GM21737 (cell line): ENCODE measurements around the gene RNASE7.
"Not testable (repeated sequence)": the region's sequence is repeated elsewhere in the genome, so short reads cannot be mapped to it uniquely, and the experiment has no call there.

Experiments used
- ATAC-seq: cut with Tn5 transposase; IDR thresholded peaks from one replicate; pipeline ENCODE4 v1.9.1; 2021; ENCODE audit warnings: mild to moderate bottlenecking, moderate library complexity; ENCODE audit not compliant: unreplicated experiment

The RNASE7 gene

DNA sequence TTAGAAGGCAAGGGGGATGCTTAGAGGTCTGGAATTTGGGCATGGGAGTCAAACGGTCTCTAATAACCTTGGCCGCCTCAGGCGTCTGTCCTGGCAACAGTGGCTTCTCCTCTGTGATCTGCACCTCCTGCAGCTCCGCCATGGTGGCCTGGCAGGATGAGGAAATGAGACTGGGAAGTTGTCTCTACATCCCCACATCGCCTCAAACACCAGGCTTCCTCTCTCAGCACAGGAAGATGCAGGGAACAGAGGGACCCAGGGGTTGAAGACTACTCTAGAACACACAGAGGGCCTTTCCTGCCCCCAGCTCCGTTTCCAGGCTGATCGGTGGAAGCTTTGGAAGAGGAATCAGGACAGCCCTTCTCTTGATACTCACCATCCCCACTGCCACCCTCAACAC, 19.0 kb upstream of the RNASE7 start:
- no peak for ATAC-seq

DNA sequence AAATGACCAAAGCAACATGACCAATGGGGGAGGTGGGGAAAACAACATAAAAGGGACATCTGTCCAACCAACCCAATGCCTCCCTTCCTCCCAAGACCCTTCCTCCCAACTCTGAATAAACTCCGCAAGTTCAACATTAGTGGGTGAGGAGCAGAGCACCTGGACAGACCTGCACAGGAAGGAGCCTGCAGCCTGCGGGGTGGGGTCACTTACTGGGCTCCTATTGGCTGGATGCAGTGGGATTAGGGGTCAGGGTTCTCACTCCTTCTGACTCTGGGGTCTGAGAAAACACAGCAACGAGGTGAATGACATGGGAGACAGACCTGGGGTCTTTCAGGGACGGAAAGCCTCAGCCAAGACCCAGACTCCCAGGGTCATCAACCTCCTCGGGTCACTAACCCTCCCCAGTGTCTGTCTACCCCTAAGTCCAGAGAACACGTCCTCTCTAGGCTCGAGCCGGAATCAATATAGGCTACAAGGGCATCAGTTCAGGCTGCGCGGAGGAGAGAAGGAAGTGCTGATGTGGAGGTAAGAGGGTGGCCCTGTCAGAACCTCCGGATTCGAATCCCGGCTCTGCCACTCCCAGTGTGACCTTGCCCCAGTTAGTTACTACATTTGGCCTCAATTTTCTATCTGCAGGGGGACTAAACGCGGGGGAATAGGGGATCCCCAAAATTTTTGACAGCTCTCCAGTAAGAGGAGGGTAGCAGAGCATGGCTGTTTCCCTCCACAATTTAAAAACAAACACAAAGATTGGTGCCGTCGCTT, 18.2 kb upstream of the RNASE7 start:
- no peak for ATAC-seq

DNA sequence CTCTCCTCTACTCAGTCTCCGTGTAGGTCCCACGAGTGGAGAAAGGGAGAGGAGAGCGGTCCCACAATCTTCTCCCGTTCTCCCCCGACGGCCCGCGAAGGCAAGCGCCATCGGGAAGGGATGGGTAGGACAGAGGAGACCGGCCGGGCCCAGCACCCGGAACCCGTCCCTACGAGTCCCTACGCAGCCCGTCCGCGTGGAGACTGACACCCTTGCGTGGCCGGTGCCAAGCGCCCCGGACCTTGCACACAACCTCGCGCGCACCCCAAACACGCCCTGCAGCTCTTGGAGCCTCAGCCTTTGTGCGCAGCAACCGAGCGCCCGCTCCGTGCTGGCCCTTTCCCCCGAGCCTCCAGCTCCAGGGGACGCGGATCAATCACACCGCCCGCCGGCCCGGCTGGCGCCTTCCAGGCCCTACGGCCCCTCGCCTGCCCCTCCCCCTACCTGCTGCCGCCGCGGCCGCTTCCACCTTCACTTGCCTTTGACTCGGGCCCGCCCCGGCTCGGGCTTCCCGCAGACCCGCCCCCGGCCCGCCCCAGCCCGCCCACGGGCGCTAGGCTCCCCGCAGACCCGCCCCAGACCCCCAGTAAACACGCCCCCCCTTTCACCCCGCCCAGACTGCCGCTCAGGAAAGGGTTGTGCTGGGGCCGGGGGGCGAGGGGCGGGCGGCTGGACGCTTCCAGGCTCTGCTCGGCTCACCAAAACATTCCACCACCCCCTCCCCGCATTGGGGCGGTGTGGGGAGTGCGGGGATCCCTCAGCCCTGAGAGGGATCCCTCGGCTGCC, 17.4 kb upstream of the RNASE7 start, which contains the start of gene NDRG2:
NDRG2 (minus strand) TSS at position 477 of the 786 bp plus-strand sequence. CDS start 1,746 bp downstream, outside the sequence.
- no peak for ATAC-seq

DNA sequence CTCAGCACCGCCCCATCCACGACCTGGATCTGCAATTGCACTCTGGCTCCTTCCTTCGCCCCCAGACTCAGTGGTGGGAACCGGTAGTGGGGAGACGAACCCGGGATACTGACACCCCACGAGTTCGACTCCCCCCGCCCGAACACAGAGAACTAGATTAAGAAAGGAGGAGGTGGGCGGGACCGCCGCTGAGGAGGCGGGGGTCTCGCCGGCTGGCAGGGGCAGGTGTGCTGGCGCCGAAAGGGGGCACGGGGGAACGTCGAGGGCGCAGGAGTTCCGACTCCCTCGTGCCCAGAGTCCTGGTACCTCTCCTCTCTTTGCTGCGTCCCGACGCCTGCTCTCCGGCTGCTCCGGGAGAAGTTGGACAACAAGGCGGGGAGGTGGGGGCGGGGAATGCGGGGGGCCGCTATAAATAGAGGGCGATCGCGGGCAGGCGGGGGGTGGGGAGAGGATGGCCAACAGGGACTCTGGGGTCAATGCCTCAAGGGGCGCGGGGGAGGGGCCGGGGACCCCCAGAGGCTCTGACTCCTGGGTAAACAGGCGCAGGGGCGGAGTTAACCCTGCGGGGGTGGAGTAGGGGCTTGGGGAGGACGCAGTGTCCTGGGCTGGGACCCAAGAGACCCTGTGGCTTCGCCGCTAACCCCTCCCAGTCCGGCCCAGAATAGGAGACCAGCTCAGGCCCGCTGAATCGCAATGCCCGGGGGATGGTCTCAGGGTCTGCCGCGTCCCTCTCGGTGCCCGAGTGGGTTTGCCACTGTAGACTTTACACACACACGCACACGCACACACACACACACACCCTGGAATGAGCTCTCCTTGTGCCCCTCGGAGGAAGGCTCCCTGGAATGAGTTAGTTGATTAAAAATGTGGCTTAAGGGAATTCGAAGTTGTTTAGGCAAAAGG, 16.5 kb upstream of the RNASE7 start:
- no peak for ATAC-seq

DNA sequence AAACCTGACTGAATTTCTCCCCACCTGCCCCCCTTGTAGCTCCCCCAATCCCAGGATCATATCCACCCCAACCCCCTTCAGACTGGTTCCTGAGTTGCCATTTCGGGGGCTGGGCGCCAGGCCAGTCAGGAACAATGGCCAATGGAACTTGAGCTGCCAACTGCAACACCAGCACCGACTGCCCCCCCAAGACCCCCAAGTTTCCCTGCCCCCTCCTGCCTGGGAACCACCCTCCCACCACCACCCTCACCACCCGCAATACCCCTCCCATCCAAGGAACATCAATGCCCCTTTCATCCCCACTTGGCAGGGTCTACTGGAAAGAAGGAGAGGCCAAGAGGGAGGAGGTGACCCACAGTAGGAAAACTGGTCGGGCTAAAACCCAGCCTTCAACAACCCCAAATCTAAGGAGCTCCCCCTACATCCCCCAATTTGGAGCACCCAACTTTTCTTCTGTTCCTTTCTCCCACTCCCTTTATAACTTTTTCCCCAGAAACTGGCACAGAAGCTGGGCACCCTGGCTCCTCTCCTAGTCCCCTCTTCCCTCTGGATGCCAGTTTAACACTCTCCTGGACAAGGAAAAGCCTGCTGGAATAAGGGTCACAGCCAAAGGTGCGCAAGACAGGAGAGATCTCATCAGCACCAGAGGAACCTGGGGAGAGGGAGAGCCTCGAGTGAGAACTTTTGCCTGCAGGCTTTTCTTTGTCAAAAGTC, 15.7 kb upstream of the RNASE7 start:
- no peak for ATAC-seq

DNA sequence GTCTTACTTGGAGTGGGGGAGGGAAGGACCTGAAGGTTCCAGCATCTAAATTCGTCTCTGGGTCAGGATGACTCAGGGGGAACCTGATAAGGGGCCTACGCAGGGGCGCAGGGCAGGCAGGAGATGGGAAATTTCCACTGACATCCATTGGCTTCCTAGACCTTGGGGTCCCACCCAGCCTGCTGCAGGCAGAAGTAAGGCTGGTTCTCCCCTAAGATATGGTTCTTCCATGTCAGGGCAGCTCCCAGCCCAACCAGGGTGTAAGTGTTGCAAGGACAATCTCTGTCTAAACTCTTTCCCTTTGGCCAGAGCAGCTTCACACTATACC, 15.2 kb upstream of the RNASE7 start:
- ATAC-seq, result no peak

DNA sequence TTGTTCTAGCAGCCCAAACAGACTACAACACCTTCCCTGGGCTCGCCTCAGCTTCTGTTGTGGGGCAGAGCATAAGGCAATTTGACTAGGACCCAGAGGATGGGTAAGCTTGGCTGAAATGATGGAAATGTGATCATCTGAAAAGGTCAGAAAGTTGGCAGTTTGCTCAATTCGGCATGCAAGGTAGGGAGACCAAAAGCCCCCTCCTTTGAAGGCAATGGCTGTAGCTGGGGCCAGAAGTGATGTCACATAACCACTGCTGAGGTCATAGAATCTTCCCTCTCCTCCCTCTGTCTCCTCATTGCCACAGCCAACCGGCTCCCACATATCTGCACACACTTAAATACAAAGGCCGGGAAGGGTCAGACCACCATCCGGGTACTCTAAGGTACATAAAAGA, 12.2 kb upstream of the RNASE7 start, which contains the start of gene TPPP2:
TPPP2 (plus strand) TSS at position 301 of the 400 bp plus-strand sequence. CDS start 365 bp downstream, outside the sequence.
- ATAC-seq, result no peak

DNA sequence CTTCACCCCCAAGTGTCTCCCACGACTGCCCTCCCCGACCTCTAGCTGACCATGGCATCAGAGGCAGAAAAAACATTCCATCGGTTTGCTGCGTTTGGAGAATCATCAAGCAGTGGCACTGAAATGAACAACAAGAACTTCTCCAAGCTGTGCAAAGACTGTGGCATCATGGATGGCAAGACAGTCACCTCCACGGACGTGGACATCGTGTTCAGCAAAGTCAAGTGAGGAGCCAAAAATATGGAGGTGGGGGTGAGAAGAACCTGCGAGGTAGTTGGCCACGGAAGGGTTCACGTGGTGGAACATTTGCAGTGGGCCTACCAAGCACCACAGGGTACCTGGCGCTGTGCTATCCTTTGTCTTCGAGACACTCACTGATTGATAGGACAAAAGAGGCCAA, 11.6 kb upstream of the RNASE7 start:
- ATAC-seq, result no peak

DNA sequence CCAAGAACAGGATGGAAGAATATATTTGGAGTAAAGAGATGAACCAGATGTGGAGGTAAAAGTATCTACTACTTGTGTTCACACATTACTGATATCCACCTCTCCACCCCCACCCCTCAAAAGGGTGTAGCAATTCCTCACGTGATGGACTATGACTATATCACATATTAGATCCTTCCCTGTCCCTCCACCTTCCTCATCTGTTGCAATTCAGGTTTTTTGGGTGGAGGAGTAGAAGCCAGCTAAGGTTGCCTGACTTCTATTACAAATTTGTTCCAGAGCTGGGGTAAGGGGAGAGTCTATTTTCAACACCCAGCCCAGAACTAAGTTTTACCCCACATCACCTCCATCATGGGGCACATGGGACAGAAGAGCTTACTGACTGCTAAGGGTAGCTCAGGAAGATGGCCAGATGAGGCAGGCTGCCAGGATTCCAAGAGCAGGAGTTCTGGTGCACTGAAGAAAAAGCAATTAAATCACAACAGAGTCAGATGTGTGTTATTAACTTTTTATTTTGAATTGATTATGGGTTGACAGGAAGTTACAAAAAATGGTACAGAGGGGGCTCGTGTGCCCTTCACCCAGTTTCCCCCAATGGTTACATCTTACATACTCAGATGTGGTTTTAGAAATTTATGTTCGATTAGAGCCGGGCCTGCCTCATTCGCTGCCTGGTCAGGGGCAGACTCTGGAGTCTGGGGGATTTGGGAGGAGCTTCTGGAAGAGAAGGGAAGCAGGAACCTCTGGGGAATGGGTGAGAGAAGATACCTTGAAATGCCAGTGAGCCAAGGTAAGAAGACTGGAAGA, 9.6 kb upstream of the RNASE7 start:
- no peak for ATAC-seq

DNA sequence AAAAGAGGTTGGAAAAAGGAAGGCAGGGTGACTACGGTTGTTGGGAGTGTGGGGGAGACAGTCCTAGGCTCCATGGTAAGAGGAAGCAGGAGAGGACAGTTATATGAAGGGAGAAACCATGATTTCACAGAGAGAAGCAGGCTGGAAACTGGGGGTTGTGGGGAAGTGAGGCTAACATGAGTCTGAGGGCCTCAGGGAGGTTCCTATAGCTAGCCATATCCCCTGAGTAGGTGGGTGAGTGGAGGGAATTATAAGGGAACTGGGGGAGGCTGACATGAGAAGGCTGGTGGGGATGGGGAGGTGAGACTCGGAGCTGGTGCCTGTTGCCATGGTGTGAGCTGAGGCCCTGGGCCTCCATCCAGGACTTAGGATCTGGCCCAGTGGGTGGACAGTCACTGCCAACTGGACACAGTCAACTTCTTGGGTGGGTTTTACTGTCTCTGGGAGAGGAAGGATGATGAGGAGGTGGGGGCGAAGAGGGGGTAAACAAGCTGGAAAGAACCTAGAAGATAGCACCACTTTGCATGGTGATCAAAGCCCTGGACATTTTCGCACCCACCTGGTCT, 8.9 kb upstream of the RNASE7 start:
- no peak for ATAC-seq

DNA sequence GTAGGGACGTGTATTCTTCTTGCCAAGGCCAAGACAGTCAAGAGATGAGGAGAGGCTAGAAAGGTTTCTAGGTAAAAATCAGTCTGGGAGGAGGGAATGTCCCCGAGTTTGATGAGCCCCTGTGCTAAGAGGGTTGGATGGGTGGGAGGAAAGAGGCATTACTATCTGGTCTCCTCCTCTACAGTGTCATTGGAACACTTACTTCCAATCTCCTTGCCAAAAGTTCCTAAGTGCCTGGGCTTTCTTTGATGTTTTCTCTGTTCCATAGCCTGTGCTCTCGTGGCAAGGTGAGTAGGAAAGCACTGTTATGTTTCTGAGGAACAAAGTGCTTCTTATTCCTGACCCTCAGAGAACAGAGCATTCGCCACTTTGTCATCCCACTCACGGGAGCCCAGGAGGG, 7.5 kb upstream of the RNASE7 start, which contains the start of gene RNASE13:
RNASE13 (minus strand) TSS at position 101 of the 400 bp plus-strand sequence. CDS start 519 bp downstream, outside the sequence.
- no peak for ATAC-seq

DNA sequence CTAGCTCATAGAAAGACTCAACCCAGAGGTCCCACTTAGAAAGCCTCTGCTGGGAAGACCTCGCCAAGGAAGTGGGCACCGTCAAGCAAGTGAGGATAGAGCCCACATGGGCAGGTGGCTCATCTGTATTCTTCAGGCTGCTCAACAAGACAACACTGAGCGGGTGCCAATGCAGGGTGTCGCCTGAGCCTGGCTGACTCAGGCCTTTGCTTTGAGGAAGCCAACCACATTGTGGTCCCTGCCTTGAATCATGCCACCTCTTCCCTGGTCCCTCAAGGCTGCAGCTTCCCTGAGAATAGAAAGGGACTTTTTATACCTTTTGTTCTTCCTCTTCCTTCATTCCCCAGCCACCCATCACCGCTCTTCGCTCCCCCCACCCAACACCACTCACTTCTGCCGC, 5.4 kb upstream of the RNASE7 start:
- ATAC-seq, result no peak

DNA sequence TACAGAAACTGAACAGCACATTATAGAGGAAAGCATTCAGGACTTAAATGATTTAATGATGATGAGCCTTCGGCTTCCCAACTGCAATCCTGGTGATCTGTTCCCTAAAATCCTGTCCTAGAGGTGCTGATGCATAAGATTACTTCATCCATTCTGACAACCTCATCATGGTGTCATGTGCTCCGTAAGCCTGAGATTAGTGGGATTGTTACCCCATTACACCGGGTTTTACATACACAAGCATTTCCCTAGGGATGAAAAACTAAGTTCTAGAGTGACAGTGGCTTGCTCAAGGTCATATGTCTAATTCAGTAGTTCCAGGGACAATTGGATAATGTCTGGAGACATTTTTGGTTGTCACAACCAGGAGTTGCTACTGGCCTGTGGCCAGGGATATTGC, 5.0 kb upstream of the RNASE7 start:
- ATAC-seq, result no peak

DNA sequence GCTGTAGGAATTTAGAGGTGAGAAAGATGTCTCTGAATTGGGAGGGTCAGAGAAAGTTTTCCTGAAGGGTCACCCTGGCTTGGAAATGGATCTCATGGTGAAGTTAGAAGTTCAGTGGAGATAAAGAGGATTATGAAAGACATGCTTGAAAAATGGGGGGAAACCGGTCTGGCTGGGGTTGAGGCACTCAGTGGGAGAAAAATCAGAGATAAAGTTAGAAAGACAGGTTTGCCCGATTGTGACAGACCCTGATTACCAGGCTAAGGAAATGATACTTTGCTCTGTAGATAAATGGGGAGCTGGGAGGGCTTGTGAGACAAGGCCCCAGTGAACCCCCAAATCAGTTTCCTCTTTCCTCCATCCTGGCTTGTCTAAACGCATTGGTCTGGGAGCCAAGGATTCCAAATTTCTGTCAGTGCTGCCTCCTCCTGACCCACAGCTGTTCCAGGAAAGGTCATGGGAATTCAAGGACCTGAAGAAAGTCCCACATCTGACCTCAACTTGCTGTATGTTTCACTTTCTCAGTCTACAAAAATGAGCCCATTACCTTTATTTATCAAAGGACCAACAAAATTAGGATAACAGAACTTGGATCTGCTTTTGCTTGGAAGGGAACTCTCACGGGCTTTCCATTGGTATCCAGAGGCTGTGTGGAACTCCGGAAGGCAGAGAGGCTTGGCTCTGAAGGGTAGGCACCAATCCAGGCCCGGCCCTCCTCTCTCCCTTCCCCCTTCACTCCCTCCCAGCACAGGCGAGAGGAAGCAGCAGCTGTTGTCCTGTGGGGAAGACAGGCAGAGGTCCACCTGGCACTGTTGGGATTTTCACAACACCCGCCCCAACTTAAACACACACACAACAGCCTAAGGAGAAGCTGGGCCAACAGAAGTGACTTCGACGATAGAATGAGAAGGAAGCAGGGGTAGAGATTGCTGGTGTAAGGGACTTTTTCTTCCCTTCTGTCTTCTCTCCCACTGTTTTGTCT, 3.4 kb upstream of the RNASE7 start:
- no peak for ATAC-seq

DNA sequence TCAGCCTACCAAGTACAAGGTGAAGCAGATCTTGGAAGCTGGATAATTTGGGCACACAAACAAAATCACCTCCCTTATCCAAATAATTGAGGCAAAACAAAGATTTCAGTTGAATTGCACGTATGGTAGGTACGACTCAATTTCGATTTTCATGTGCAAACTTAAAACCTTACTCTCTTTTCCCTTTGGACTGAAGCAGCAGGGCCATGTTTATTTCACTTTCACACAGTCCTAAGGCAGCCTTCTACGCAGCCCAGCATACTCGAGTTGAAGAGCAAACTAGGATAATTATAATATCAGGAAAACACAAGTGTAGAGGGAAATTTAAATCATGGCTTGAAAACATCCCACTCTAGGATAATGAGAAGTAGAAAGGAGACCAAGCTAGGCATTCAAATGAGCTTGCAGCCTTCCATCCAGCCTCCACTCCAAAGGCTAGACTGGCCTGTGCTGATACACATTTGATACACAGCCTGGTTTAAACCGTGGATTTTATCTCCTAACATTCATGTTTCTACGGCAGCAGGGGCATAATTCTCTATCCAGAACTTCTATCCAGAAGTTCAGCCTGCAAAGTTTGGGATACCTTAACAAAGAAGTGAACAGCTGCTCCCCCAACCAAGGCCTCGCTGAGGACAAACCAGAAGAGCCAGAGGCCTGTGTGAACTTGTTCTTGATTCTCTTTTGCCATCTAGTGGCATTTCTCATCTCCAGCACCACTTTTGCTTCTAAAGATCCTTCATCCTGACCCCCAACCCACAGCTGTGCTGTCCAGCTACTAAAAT, 2.4 kb upstream of the RNASE7 start:
- no peak for ATAC-seq

DNA sequence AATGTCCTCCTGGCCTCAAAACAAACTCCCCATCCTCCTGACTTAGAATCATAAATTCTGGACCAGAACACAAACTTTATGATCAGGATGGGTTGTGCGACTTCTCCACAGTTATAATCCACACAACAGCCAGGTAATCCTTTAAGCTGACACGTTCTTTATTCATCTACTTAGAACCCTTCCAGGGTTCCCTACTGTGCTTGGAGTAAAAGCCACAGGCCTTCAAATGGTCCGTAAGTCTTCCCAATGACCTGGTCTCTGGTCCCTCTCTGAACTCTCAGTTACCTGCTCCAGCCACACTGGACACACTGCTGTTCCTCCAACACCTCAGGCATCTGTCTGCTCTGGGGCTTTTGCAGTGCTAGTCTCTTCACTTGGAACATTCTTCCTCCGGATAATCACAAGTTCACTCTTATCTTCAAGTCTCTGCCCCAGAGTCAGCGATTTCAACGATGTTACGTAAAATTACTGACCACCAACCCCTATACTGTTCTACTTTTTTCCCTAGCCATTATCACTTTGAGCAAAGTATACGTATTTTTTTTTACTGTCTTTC, 1.7 kb upstream of the RNASE7 start:
- no peak for ATAC-seq

DNA sequence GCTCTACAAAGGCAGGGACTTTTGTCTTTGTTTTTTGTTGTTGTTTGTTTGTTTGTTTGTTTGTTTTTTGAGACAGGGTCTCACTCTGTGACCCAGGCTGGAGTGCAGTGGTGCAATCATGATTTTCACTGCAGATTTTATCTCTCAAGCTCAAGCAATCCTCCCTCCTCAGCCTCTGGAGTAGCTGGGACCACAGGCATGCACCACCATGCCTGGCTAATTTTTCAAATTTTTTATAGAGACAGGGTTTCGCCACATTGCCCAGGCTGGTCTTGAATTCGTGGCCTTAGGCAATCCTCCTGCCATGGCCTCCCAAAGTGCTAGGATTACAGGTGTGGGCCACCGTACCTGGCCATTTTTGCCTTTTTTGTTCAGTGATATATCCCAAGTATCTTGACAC, 1.2 kb upstream of the RNASE7 start:
- not testable (repeated sequence) for ATAC-seq
